Retinal pigment epithelial cell (primary cell): ENCODE measurements around the gene RETREG2.
A peak's percentile ranks its signal among the peaks of the same experiment; 100 is the strongest.
"Not testable (repeated sequence)": the region's sequence is repeated elsewhere in the genome, so short reads cannot be mapped to it uniquely, and the experiment has no call there.

Experiments
- DNase-seq: peaks from one replicate; pipeline ENCODE4 v3.0.0-alpha.2; 2010; ENCODE audit warnings: low read depth
- H3K4me3 ChIP-seq: 2 replicates; pipeline ENCODE4 v1.5.1; 2011; ENCODE audit warnings: mild to moderate bottlenecking, low read length, control low read depth, moderate library complexity
- CTCF ChIP-seq: conservative IDR thresholded peaks from 2 replicates; pipeline ENCODE4 v1.5.1; 2011; ENCODE audit warnings: low read depth, low read length, control low read depth, inconsistent platforms

Gene RETREG2

GRCh38 chr2:219197388-219197787, 19.3 kb downstream of the RETREG2 start:
- TF ChIP-seq CTCF, result no peak

GRCh38 chr2:219198974-219199373, 20.9 kb downstream of the RETREG2 start:
- no peak overlapping the region for H3K4me3 ChIP-seq
- TF ChIP-seq CTCF, result no peak
- no peak for DNase-seq

More at GRCh38 chr2:219197388-219197787, 19.3 kb downstream of the RETREG2 start:
- DNase-seq, result no peak
- H3K4me3 ChIP-seq, result no peak overlapping the region

- DNase-seq, result no peak
- no peak overlapping the region for H3K4me3 ChIP-seq
- no peak for TF ChIP-seq CTCF
Measured at GRCh38 chr2:219199470-219200211, 21.6 kb downstream of the RETREG2 start.

- not testable (repeated sequence) for H3K4me3 ChIP-seq, DNase-seq
Measured at GRCh38 chr2:219200502-219201326, 22.6 kb downstream of the RETREG2 start.

GRCh38 chr2:219201331-219201730, 23.3 kb downstream of the RETREG2 start:
- H3K4me3 ChIP-seq, DNase-seq: not testable (repeated sequence)

GRCh38 chr2:219204425-219205164, 26.5 kb downstream of the RETREG2 start:
- DNase-seq, result no peak
- no peak for TF ChIP-seq CTCF

GRCh38 chr2:219205165-219205538, 27.1 kb downstream of the RETREG2 start:
- no peak for DNase-seq
- no peak for TF ChIP-seq CTCF
- no peak overlapping the region for H3K4me3 ChIP-seq

More at GRCh38 chr2:219204425-219205164, 26.5 kb downstream of the RETREG2 start:
- H3K4me3 ChIP-seq, result no peak overlapping the region

- TF ChIP-seq CTCF, result no peak
- peak overlapping the region; percentile 79 for H3K4me3 ChIP-seq
- DNase-seq, result no peak
Measured at GRCh38 chr2:219205981-219206327, 27.9 kb downstream of the RETREG2 start.
